Thyroid gland (tissue), 4 donors: ENCODE results near the gene ADAMTS12. TPM values are rescaled to one million over a fixed set of nuclear protein-coding genes. Genes with fewer than 3 reads are reported as not detected.

Source experiments
- DNase-seq, 2 donors: peaks; one replicate each; pipeline ENCODE4 v3.0.0-alpha.2; 2019
- H3K27ac ChIP-seq, 3 donors: fragments of 200-600 bp; sonication (generic); 1 replicate in 2 of 3; 2 replicates in 1 of 3; pipeline ENCODE4 v1.5.1; 2016 to 2019; ENCODE audit warnings: mild to moderate bottlenecking in 1 of 3, moderate library complexity in 1 of 3
- H3K27me3 ChIP-seq: fragments of 200-600 bp; sonication (generic); one replicate; pipeline ENCODE4 v1.5.1; 2019
- H3K36me3 ChIP-seq, 2 donors: fragments of 200-600 bp; sonication (generic); one replicate each; pipeline ENCODE4 v1.5.1; 2016 to 2019
- H3K4me1 ChIP-seq, 2 donors: fragments of 200-600 bp; sonication (generic); one replicate each; pipeline ENCODE4 v1.5.1; 2017 to 2019
- H3K4me3 ChIP-seq, 3 donors: fragments of 200-600 bp; sonication (generic); replicated peaks in 1 of 3; 1 replicate in 2 of 3; 2 replicates in 1 of 3; pipeline ENCODE4 v1.5.1; 2016; ENCODE audit warnings: mild to moderate bottlenecking in 1 of 3
- H3K9me3 ChIP-seq: fragments of 200-600 bp; sonication (generic); one replicate; pipeline ENCODE4 v1.5.1; 2017
- POLR2A ChIP-seq, 2 donors: fragments of 450-650 bp; IDR thresholded peaks; one replicate each; pipeline ENCODE4 v1.6.1; 2017; ENCODE audit warnings: antibody characterized with exemption in 2 of 2, mild to moderate bottlenecking in 2 of 2, moderate library complexity in 1 of 2
- WGBS, 2 donors: methylation state at CpG; one replicate each; pipeline ENCODE4 v1.1.5; 2017; 5-methylcytosine and 5-hydroxymethylcytosine counted together
- intact Hi-C: fragments of 100-400 bp; cut with DNase I; formaldehyde crosslinking; loops from one replicate; pipeline ENCODE4 v1.15.1; 2023
- total RNA-seq, 4 donors: library from RNA; depleted of rRNA; stranded (reverse); fragments of >200 nt; gene quantifications; one replicate each; pipeline ENCODE4 v1.2.3, GENCODE V29; 2016
- TF ChIP-seq, protein P1 (sequence below), 6 experiments: fragments of 200-600 bp in 3 of 6; fragments of 450-650 bp in 3 of 6; sonication (generic) in 3 of 6; IDR thresholded peaks; one replicate each; pipeline ENCODE4 v1.5.1; 2016 to 2019; ENCODE audit warnings: antibody characterized with exemption in 6 of 6, mild to moderate bottlenecking in 2 of 6, inconsistent platforms in 1 of 6, moderate library complexity in 1 of 6

The ADAMTS12 gene
- total RNA-seq, 4 donors from 2014 or later = 1.3 to 5.8 (median 2.3) TPM

DNA sequence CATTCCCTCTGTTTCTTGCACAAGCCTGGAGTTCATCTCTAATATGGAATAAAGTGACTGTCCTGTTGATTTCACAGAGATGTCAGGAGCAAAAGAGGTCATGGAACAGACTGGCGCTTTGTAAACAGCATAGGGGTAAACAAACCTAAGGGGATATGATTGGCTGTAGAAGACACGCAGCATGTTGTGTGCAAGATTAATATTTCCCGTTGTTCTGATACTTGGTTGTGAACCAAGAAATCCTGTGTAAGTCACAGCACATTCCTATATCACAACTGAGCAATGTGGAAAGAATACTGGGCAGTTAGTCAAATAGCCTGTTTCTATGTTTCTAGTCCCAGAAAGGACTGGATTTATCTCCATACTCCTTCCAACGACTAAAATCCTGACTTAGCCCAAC, 3.2 kb downstream of the ADAMTS12 start:
- Histone ChIP-seq H3K9me3 (no peaks in the 10 kb centered on the region), H3K36me3 (no peaks in the 10 kb centered on the region), H3K27ac (no peak overlapping the region), H3K4me1 (peaks cover 10 to 15% of the 10 kb centered on the region in 2 donors), H3K4me3 (no peak overlapping the region), H3K27me3 (no peaks in the 10 kb centered on the region)
- 70 to 81% methylated on average over 4 of the region's 4 CpGs for WGBS, 2 donors
- TF ChIP-seq POLR2A (IDR thresholded peaks at IDR 0.05) = no peak
- TF ChIP-seq, protein P1, sequence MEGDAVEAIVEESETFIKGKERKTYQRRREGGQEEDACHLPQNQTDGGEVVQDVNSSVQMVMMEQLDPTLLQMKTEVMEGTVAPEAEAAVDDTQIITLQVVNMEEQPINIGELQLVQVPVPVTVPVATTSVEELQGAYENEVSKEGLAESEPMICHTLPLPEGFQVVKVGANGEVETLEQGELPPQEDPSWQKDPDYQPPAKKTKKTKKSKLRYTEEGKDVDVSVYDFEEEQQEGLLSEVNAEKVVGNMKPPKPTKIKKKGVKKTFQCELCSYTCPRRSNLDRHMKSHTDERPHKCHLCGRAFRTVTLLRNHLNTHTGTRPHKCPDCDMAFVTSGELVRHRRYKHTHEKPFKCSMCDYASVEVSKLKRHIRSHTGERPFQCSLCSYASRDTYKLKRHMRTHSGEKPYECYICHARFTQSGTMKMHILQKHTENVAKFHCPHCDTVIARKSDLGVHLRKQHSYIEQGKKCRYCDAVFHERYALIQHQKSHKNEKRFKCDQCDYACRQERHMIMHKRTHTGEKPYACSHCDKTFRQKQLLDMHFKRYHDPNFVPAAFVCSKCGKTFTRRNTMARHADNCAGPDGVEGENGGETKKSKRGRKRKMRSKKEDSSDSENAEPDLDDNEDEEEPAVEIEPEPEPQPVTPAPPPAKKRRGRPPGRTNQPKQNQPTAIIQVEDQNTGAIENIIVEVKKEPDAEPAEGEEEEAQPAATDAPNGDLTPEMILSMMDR (IDR thresholded peaks at IDR 0.05) = no peak
- DNase-seq = no peak
- intact Hi-C loops = no loop called here

DNA sequence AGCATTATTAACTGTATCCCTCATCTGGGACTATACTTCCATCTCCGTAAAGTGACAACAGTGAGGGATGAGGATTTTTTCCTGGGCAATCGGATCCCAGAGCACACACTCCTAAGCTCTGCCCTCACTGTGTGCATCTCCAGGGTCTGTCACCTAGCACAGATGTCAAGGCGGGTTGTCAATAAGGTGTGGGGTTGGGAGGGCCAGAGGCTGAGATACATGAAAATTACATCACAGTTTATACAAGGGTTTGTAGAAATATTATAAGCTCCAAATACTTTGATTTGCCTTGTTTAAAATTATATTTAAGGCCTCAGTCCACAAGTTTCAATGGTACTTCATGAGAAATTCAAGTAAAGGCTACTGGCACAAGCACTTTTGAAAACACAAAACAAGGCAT, 4.5 kb downstream of the ADAMTS12 start:
- Histone ChIP-seq H3K4me1 (peaks cover 10 to 11% of the 10 kb centered on the region in 2 donors), H3K27me3 (no peaks in the 10 kb centered on the region), H3K27ac (no peak overlapping the region), H3K4me3 (no peak overlapping the region), H3K9me3 (no peaks in the 10 kb centered on the region), H3K36me3 (no peaks in the 10 kb centered on the region)
- no peak for DNase-seq
- WGBS, 2 donors = 76 to 93% methylated on average over 3 of the region's 3 CpGs
- intact Hi-C loops = no loop called here
- TF ChIP-seq, protein P1 (IDR thresholded peaks at IDR 0.05) = no peak
- no peak for TF ChIP-seq POLR2A (IDR thresholded peaks at IDR 0.05)

DNA sequence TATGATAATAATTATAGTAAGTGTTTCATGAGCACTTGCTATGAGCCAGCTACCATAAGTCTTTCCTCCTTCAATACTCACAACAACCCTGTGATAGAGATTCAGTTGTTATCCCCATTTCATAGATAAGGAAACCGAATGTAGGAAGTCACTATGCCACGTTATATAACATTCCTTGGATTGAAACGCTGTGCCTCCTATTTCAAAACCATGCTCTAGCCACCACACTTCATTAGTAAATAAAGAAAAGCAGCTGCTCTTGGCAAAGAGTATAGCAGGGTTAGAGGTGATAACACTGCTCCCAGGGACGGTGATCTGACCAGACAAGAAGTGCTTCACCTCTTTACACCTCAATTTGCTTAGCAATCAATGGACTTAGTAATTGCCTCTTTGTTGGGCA, 5.5 kb downstream of the ADAMTS12 start:
- peaks cover under 1 to 4% of the 10 kb centered on the region in 2 donors for H3K4me1 ChIP-seq
- no peaks in the 10 kb centered on the region for H3K9me3 ChIP-seq
- TF ChIP-seq, protein P1 (IDR thresholded peaks at IDR 0.05) = no peak
- TF ChIP-seq POLR2A (IDR thresholded peaks at IDR 0.05) = no peak
- H3K27ac ChIP-seq = no peak overlapping the region
- intact Hi-C loops = no loop called here
- no peak for DNase-seq
- no peaks in the 10 kb centered on the region for H3K36me3 ChIP-seq
- 68 to 76% methylated on average over 4 of the region's 4 CpGs for WGBS, 2 donors
- no peaks in the 10 kb centered on the region for H3K27me3 ChIP-seq
- H3K4me3 ChIP-seq = no peak overlapping the region

DNA sequence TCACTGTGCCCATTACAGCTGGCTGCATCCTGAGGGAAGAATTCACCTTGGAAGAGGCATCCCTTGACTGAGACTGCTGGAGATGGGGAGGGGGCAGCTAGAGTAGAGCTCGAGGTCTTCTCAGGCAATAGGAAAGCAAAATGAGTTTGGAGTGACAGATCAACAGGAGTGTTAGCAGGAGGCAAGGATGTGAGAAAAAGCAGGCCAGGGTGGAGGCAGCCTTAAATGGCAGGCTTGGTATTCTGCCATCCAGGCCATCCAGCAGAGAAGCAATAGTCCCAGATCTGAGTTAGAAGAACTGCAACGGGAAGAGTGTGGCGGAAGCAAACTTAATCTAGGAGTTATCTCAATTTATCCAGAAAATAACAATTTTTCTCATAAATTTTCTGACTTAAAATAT, 6.1 kb downstream of the ADAMTS12 start:
- no peaks in the 10 kb centered on the region for H3K27me3 ChIP-seq
- no peak for DNase-seq
- H3K9me3 ChIP-seq = no peaks in the 10 kb centered on the region
- H3K4me1 ChIP-seq = no peaks in the 10 kb centered on the region
- WGBS, 2 donors = 67 to 71% methylated on average over 3 of the region's 3 CpGs
- H3K36me3 ChIP-seq = no peaks in the 10 kb centered on the region
- H3K4me3 ChIP-seq = no peak overlapping the region
- no peak for TF ChIP-seq POLR2A (IDR thresholded peaks at IDR 0.05)
- TF ChIP-seq, protein P1 (IDR thresholded peaks at IDR 0.05) = no peak
- intact Hi-C loops = no loop called here
- H3K27ac ChIP-seq = no peak overlapping the region

DNA sequence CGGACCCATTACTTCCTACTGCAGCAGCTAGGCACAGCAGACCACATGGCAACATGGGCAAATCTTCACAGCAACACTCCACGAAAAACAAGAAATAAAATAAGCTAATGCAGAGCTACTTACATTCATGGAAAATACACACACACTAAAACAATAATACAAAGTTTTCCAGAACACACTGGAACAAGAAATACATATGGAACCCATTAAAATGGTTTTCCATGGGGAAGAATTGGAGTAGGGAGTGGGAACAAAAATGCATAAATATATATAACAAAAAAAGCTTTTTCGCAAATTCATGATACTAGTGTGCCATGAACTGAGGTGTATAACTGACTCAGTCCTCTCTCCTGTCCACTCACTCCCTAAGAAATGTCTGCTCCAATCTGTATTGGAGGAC, 8.3 kb downstream of the ADAMTS12 start:
- no peaks in the 10 kb centered on the region for H3K4me1 ChIP-seq
- no peaks in the 10 kb centered on the region for H3K27me3 ChIP-seq
- H3K4me3 ChIP-seq = no peak overlapping the region
- H3K9me3 ChIP-seq = no peaks in the 10 kb centered on the region
- TF ChIP-seq POLR2A (IDR thresholded peaks at IDR 0.05) = no peak
- TF ChIP-seq, protein P1 (IDR thresholded peaks at IDR 0.05) = no peak
- no peaks in the 10 kb centered on the region for H3K36me3 ChIP-seq
- intact Hi-C loops = no loop called here
- no peak overlapping the region for H3K27ac ChIP-seq
- 84 to 86% methylated on average over 3 of the region's 3 CpGs for WGBS, 2 donors
- no peak for DNase-seq
